ENCODE data around the gene TMEM50A.
"Not testable (repeated sequence)": the region's sequence is repeated elsewhere in the genome, so short reads cannot be mapped to it uniquely, and the experiment has no call there.

The TMEM50A gene

DNA sequence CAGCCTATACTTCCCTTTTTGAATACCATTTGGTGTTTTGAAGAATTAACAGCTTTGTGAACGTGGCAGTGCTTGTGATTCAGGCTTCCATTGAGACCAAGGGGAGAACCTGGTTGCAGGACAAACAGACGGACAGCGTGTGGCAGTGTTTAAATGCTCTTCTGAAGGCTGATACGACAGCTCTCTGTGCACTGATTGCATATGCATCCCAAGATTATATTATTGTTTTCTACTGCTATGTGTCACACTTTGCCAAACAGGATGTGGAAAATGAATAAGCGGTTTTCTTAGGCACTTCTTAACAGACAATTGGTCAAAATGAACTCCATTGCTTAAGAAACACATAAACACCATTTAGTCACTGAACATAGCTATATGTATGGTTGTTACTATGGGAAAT, 8.2 kb upstream of the TMEM50A start:
- in situ Hi-C loops (cut with HindIII; ENCODE audit: low sequenced_read_pairs), result not testable (repeated sequence)

DNA sequence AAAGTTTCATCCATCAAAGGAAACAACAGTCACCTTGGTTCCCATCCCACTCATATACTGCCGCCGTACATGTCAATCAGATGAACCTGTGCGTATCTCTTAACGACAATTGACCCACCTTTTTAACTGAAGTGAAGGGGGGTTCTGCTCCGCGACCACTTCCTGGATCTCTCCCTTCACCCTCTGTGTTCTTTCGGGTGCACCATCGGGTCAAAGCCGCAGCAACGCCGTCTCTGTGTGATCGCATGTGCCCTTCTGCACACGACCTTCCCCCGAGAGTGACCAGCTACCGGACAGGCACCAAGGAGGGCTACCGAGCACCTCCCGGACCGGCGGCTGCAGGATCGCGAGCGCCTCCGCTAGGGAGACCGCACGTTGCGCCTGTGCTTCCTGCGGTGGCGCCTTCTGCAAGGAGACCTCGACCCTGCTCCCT, 1.2 kb upstream of the TMEM50A start:
- in situ Hi-C loops (cut with HindIII; ENCODE audit: low sequenced_read_pairs), result not testable (repeated sequence)

DNA sequence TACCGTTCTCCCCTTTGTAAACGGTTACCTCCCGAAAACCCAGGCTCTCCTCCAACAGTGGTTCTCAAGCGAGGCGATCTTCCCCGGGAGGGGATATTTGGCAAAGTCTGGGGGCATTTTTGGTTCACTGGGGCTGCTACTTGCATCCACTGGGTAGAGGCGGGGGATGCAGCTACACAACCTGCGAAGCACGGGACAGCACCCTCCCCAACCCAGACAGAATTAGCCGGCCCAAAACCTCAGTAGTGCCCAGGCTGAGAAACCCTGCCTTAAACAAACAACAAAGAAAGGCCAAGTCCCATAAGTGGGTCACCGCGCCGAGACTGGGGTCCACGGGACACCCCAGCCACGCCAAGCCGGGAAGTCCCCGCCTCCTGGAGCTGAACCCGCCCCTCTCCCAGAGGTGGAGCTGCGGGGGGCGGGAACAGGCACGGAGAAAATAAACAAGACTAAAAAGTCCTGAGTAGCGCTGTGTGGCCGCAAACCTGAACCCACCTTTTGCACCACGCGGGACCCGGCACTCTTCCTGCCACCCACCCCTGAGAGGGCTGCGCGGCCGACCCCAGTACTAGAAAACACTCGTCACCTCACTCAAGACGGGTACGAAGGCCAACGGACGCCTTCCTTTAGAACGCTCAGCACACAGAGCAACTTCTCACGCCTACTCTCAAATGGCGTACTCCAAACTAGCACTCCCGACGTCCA, 499 bp upstream of the TMEM50A start:
- in situ Hi-C loops (cut with HindIII; ENCODE audit: low sequenced_read_pairs), result not testable (repeated sequence)

DNA sequence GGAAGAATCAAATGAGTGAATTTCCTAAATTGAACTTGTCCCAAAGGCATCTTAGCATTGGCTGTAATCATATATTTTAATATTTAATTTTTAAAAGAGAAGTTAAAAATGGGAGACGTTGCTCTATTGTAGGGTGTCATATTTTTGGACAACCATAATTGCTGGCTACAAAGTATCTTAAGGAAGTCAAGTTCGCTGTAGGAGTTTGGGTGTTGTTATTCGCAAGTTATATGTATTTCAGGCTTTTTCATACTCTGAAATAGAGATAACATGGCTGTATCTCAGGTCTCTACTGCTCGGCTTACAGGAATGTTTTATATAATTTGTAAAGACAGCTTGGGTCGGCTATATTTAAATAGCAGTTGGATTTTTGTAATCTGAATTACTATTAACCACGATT, 852 bp downstream of the TMEM50A start:
- in situ Hi-C loops (cut with HindIII; ENCODE audit: low sequenced_read_pairs), result no loop called here

DNA sequence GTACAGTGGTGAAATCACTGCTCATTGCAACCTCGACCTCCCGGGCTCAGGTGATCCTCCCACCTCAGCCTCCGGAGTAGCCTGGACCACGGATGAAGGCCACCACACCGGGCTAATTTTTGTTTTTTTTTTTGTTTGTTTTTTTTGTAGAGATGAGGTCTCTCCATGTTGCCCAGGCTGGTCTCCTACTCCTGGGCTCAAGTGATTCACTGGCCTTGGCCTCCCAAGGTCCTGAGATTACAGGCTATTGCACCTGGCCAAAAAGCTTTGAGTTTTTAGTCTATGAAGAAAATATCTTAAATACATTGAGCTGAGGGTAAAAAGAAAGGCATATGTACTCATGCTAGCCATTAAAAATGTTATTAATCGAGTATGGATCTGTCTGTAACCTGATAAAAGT, 3.6 kb downstream of the TMEM50A start:
- in situ Hi-C loops (cut with HindIII; ENCODE audit: low sequenced_read_pairs), result no loop called here

DNA sequence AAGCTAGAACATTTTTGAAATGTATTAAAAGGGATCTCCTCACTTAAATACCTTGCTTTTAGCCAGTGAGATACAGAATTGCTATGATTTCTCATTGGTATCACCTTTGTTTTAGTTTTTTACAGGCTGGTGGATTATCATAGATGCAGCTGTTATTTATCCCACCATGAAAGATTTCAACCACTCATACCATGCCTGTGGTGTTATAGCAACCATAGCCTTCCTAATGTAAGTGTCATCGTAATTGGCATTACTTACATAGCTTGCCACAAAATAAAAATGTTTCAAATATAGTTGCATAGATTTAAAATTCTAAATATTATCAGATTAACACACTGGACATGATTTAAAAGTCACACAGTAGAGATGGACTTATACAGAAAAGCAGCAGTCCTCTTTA, 4.7 kb downstream of the TMEM50A start:
- in situ Hi-C loops (cut with HindIII; ENCODE audit: low sequenced_read_pairs), result no loop called here

DNA sequence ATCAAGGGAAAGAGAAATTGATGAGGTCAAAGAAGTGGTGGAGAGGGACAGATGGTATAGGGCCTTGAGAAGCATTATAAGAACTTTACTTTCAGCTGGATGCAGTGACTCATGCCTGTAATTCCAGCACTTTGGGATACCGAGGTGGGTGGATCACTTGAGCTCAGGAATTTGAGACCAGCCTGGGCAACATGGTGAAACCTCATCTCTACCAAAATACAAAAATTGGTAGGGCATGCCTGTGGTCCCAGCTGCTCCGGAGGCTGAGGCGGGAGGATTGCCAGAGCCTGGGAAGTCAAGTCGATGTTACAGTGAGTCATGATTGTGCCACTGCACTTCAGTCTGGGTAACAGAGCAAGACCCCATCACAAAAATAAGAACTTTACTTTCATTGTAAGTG, 5.7 kb downstream of the TMEM50A start:
- in situ Hi-C loops (cut with HindIII; ENCODE audit: low sequenced_read_pairs), result no loop called here

DNA sequence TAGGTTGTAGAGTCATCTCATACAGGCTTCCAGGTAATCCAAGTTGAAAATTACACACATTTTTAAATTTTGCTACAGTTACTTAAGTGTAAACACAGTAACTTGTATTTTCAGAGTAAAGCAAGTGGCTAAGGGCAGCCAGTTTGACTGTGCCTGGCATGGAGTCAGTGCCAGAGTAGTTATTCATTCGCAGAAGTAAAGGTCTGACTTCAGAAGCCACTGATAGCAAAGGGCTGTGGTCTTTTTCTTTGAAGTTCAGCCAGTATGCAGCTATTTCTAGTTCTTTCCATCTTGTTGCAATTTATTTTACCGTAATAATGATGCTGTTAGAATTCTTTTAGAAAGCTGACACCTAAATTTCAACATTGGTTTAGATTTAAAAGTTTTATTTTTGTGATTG, 9.4 kb downstream of the TMEM50A start:
- in situ Hi-C loops (cut with HindIII; ENCODE audit: low sequenced_read_pairs), result no loop called here

DNA sequence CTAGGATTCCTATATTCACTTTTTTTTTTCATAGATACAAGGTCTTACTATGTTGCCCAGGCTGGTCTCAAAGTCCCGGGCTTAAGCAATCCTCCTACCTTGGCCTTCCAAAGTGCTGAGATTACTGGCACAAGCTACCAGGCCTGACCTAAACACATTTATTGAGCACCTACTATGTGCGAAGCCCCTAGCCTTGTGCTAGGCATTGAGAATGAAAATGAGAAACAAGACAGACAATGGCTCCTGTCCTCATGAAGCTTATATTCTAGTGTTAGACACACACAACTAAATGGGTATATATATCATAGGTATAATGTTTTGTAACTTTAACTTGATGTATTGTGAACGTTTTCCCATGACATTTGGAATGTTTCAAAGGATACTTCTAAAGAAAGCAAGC, 11.5 kb downstream of the TMEM50A start:
- in situ Hi-C loops (cut with HindIII; ENCODE audit: low sequenced_read_pairs), result loop anchor here (10.0 kb wide), 1 partner anchor 145 kb away; no protein-coding TSS in a partner anchor

DNA sequence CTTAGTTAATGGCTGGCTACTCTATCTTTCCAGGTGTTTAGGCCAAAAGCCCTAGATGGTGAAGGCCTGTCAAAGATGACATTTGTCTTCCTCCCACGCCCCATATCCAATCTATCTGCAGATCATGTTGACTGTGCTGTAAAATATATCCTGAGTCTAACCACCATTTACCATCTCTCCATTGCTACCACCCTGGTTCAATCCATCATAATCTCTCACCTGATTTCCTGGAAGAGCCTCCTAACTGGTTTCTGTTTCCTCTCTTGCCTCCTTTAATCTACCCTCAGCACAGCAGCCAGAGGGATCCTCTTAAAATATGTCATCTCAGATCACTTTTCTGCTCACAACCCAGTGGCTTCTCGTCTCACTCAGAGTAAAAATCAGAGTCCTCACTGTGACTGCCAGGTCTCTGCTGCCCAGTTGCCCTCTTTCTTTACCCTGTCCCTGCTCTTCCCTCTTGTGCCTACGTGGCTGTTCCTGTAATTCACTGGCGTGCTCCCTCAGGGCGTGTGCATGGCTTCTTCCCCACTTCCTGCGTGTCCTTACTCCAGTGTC, 17.8 kb downstream of the TMEM50A start:
- in situ Hi-C loops (cut with HindIII; ENCODE audit: low sequenced_read_pairs), result loop anchor here (10.0 kb wide), 1 partner anchor 139 kb away; no protein-coding TSS in a partner anchor

DNA sequence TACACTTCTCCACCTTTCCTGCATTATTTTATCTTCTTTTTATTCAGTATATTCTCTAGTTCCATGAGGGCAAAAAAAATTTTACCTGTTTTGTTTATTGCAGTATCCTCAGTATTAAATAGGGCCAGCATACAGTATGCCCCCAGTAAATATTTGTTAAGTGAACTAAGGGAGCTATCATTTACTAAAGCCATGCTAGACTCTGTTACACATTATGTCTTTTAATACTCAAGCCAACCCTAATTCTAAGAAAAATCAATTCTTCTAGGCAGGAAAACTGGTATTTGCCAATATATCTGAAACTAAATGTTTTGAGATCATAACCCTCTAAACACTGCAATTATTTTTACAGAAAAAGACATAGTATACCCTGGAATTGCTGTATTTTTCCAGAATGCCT, 18.3 kb downstream of the TMEM50A start:
- in situ Hi-C loops (cut with HindIII; ENCODE audit: low sequenced_read_pairs), result loop anchor here (10.0 kb wide), 1 partner anchor 138 kb away; no protein-coding TSS in a partner anchor

DNA sequence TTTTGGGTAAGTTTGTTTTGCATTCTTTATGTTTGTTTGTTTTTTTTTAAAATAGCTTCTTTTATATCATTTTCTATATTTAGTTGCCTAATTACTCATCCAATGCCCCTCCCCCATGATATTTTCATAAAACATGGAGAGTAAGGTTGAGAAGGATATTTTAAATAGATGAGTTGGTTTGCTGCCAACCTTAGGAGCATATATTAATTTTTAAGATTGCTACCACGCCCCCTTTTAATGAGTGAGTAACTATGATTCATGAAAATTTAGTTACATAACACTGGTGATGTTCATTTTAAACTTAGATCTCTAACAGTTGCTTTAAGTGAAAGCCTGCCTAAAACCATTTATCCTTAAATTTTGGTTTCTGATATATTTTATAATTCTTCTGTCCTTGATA, 18.7 kb downstream of the TMEM50A start:
- in situ Hi-C loops (cut with HindIII; ENCODE audit: low sequenced_read_pairs), result loop anchor here (10.0 kb wide), 1 partner anchor 138 kb away; no protein-coding TSS in a partner anchor

DNA sequence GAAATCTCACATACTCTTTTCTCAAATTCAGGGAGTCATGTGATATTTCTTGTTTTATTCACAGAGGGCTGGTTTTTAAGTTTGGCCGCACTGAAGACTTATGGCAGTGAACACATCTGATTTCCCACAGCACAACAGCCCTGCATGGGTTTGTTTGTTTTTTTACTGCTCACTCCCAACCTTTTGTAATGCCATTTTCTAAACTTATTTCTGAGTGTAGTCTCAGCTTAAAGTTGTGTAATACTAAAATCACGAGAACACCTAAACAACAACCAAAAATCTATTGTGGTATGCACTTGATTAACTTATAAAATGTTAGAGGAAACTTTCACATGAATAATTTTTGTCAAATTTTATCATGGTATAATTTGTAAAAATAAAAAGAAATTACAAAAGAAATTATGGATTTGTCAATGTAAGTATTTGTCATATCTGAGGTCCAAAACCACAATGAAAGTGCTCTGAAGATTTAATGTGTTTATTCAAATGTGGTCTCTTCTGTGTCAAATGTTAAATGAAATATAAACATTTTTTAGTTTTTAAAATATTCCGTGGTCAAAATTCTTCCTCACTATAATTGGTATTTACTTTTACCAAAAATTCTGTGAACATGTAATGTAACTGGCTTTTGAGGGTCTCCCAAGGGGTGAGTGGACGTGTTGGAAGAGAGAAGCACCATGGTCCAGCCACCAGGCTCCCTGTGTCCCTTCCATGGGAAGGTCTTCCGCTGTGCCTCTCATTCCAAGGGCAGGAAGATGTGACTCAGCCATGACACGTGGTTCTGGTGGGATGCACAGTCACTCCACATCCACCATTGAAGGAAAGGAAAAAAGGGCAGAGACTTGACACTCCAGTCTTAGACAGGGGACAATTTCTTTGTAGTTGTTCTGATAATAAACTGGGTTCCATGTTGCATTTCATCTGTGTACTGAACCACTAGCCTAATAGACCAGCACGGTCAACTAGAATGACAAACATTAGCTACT, 22.8 kb downstream of the TMEM50A start:
- in situ Hi-C loops (cut with HindIII; ENCODE audit: low sequenced_read_pairs), result no loop called here

DNA sequence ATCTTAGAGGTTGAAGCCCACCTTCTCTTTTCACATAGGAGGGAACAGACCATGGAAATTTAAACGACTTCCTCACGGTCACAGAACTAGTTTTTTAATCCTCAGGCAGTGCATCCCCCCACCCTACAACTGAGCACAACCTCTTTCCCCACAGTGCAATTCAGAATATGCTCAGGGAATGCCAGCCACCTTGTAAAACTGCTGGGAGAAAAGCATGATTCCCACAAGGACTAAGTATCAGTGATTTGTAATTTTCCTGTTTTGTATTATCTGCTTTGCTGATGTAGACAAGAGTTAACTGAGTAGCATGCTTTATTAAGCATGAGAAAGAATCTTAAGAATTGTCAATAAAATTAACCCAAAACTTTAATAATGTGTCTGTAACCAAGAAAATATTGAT, 23.8 kb downstream of the TMEM50A start:
- in situ Hi-C loops (cut with HindIII; ENCODE audit: low sequenced_read_pairs), result no loop called here

DNA sequence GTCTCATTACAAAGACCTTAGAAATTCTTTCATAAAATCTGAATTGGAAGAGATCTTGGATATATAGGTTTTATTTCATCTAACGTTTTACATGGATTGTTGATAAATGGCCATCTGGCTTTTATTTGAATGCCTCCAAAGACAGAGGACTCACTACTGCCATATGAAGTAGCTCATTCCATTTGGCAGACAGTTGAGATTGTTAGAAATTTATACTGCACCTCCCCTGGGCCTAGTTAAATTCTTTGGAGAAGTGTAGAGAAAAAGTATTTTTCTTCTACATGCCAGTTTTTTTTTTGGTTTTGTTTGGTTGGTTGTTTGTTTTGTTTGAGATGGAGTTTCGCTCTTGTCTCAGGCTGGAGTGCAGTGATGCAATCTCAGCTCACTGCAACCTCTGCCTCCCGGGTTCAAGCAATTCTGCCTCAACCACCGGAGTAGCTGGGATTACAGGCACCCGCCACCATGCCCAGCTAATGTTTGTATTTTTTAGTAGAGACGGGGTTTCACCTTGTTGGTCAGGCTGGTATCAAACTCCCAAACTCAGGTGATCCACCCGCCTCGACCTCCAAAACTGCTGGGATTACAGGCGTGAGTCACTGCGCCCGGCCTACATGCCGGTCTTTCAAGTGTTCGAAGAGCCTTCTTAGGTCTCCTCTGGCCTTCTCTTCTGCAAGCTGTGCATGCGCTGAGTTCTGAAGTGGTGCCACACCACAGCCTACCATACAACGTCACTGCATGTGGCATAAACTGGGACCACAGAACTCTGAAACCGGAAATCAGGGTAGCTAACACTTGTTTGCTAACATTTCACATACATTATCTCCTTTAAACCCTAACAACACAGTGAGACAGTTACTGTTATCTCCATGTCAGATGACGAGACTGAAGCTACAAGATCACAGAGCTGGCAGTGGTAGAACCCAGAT, 24.8 kb downstream of the TMEM50A start:
- in situ Hi-C loops (cut with HindIII; ENCODE audit: low sequenced_read_pairs), result not testable (repeated sequence)

DNA sequence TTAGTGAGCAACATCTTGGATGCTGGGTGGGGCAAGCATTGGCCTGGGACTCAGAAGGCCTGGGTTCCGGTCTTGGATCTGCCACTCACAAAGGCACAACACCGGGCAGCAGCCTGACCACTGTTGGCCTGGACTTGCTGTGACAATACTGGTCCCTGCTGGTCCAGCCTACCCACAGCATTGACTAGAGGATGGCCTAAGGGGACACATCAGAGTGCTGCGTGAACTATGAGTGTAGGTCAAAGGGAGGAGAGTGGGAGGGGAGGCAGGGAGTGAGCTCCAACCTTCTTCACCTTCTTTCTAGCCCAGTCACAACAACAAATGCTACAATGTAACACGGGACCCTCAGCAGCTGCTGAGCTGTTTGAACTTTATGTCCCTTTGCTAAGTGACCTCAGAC, 31.1 kb downstream of the TMEM50A start:
- in situ Hi-C loops (cut with HindIII; ENCODE audit: low sequenced_read_pairs), result no loop called here

DNA sequence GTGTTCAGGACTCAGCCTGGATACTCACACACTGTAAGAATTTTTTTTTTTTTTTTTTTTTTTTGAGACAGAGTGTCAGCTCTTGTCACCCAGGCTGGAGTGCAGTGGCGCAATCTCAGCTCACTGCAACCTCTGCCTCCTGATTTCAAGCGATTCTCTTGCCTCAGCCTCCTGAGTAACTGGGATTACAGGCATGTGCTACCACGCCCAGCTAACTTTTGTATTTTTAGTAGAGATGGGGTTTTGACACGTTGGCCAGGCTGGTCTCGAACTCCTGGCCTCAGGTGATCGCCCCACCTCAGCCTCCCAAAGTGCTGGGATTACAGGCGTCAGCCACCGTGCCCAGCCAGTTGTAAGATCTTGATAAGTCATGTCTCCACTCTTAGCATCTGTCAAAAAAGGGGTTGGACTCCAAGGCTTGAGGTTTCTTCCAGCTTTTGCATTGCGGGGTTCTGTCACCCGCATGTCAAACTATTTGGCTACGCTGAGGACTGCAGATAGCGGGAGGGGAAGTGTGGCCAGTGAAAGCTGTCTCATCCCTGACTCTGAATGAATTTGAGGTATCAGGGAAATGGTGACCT, 31.6 kb downstream of the TMEM50A start:
- in situ Hi-C loops (cut with HindIII; ENCODE audit: low sequenced_read_pairs), result not testable (repeated sequence)

DNA sequence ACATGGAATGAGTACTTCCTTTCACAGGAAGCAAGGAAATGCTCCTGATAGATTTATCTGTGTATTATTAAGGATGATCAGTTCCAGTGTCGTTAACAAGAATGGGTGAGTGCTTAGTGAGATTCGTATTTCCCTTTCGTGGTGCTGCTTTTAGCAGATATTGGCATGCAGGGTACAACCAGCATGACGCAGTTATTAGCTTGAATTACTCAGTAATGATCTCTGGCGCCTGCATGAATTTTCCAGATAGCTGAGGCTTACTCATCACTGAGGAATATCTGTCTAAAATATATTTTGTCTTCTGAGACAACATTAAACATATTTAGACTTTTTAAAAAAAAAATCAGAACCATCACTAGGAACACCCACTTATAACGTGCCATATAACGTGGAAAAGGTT, 33.6 kb downstream of the TMEM50A start:
- in situ Hi-C loops (cut with HindIII; ENCODE audit: low sequenced_read_pairs), result not testable (repeated sequence)

DNA sequence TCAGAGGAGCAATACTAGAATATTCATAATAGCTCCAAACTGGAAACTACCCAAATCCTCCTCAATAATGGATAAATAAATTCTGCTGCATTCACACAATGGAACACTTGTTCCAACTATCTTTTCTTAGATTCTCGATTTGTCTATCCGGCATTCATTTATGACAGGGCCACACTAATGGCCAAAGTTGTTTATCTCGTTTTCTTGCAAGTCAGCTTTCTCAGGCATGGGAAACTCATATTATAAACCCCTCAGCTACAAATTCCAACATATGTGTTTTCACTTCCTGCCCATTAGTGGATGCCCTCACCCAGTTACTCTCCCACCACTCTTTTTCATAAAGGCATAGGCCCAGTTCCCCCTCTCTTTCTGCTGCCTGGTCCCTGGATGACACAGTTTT, 40.2 kb downstream of the TMEM50A start:
- in situ Hi-C loops (cut with HindIII; ENCODE audit: low sequenced_read_pairs), result not testable (repeated sequence)

DNA sequence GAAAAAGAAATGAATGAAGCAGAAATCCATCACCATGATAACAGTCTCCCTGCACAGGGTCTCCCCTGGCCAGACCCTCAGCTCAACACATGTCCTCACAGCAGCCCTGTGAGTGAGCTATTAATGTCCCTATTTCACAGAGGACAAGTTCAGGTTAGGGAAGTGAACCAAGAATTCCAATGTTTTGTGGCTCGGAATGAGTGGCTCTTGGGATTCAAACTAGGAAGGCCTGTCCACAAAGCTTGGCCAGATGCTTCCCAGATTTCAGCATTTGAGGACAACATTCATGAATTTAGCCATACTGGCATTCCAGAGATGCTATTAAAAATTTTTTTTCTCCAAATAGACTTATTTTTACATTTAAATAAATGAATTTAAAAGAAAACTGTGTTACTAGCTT, 44.4 kb downstream of the TMEM50A start:
- in situ Hi-C loops (cut with HindIII; ENCODE audit: low sequenced_read_pairs), result not testable (repeated sequence)

All from endothelial cell of hepatic sinusoid (primary cell).